ENCODE data around the gene CLTC.
A peak's percentile ranks its signal among the peaks of the same experiment; 100 is the strongest.

CLTC gene

DNA sequence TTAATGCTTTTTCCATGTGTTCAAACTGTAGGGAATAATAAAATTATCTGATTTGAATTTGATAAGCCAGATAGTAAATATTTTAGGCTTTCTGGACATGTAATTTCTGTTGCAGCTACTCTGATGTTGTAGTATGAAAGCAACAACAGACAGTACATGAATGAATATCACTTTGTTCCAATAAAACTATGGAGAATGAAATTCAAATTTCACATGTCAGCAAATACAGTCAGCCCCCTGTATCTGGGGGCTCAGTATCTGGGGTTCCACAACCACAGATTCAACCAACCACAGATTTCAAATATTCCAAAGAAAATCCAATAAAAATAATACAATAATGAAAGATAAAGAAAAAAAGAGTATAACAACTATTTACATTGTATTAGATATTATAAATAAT lies 8.2 kb upstream of the CLTC start:
- no peak overlapping the region for H3K4me3 ChIP-seq (ENCODE audit: low read depth, low read length)
- TF ChIP-seq, protein P1, sequence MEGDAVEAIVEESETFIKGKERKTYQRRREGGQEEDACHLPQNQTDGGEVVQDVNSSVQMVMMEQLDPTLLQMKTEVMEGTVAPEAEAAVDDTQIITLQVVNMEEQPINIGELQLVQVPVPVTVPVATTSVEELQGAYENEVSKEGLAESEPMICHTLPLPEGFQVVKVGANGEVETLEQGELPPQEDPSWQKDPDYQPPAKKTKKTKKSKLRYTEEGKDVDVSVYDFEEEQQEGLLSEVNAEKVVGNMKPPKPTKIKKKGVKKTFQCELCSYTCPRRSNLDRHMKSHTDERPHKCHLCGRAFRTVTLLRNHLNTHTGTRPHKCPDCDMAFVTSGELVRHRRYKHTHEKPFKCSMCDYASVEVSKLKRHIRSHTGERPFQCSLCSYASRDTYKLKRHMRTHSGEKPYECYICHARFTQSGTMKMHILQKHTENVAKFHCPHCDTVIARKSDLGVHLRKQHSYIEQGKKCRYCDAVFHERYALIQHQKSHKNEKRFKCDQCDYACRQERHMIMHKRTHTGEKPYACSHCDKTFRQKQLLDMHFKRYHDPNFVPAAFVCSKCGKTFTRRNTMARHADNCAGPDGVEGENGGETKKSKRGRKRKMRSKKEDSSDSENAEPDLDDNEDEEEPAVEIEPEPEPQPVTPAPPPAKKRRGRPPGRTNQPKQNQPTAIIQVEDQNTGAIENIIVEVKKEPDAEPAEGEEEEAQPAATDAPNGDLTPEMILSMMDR (IDR thresholded peaks at IDR 0.05; ENCODE audit: low read depth, low read length): no peak

DNA sequence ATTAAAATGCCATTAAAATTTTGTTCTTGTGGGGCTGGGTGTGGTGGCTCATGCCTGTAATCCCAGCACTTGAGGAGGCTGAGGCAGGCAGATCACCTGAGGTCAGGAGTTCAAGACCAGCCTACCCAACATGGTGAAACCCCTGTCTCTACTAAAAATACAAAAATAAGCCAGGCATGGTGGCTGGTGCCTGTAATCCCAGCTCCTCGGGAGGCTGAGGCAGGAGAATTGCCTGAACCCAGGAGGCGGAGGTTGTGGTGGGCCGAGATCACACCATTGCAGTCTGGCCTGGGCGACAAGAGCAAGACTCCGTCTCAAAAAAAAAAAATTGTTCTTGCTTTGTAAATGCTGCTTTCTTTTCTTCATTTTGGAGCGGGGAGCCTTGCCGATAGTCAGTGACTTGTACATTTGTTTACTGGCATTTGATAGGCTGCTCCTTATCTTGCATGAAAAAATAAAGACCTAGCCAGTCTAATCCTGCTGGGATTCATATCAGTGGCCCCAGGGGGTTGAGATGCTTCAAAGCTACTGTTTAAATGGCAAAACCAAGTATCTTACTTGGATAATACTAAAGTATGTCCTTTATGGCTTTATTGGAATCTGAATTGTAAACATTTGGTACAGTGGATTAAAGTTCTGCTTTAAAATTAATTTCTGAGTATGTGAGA lies 3.3 kb upstream of the CLTC start:
- TF ChIP-seq, protein P1 (IDR thresholded peaks at IDR 0.05; ENCODE audit: low read depth, low read length): no peak
- H3K4me3 ChIP-seq (ENCODE audit: low read depth, low read length): no peak overlapping the region

DNA sequence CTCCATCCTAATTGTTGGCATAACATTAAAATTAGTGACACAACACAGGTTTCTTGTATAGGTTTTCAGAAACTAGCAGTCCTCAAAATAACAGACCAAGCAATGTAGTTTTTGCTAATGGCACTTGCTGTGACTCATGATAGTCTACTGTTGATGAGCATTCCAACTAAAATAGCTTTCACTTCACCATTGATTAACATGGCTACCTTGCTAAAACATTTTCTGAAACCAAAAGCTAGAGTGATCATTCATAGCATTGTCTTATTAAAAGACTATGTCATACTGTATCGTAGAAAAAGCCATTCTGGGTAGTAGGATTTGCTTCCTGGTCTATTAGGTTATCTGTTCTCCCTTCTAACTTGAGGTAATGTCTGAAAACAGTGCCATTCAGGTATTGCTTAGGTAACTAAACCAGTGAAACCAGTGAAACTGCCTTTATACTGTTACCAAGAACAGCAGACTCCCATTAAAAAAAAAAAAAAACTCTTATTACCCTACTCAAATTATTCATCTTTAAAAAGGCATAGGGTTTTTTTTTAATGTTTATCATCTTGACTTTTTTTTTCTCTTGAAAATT lies 2.5 kb upstream of the CLTC start:
- H3K4me3 ChIP-seq (ENCODE audit: low read depth, low read length): no peak overlapping the region
- TF ChIP-seq, protein P1 (IDR thresholded peaks at IDR 0.05; ENCODE audit: low read depth, low read length): no peak

DNA sequence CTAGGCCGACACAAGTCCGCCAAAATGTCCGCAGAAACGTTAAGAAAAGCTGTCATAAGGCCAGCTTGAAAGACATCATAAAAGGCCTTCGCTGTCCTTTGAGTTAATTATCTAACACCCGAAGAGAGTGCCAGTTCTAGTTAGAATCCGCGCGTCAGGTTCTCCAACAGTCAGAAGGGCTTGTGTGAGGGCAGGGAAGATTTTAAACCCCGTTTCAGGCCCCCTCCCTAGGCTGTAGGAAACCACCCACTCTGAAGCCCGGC lies 729 bp upstream of the CLTC start:
- peak overlapping the region; percentile 96 for H3K4me3 ChIP-seq (ENCODE audit: low read depth, low read length)
- TF ChIP-seq, protein P1 (IDR thresholded peaks at IDR 0.05; ENCODE audit: low read depth, low read length): no peak

DNA sequence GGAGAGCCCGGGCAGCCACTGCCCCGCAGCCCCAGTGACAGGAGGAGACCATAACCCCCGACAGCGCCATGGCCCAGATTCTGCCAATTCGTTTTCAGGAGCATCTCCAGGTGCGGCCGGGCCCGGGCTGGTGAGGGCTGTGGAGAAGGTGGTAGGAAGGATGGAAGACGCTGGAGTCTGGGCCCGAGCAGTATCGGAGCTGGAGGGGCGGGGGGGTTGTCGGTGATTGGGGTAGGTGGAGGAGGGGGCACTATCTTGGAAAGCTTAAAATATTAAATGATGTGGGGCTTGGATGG lies 317 bp downstream of the CLTC start:
- TF ChIP-seq, protein P1 (IDR thresholded peaks at IDR 0.05; ENCODE audit: low read depth, low read length): no peak
- H3K4me3 ChIP-seq (ENCODE audit: low read depth, low read length): peak overlapping the region; percentile 96

DNA sequence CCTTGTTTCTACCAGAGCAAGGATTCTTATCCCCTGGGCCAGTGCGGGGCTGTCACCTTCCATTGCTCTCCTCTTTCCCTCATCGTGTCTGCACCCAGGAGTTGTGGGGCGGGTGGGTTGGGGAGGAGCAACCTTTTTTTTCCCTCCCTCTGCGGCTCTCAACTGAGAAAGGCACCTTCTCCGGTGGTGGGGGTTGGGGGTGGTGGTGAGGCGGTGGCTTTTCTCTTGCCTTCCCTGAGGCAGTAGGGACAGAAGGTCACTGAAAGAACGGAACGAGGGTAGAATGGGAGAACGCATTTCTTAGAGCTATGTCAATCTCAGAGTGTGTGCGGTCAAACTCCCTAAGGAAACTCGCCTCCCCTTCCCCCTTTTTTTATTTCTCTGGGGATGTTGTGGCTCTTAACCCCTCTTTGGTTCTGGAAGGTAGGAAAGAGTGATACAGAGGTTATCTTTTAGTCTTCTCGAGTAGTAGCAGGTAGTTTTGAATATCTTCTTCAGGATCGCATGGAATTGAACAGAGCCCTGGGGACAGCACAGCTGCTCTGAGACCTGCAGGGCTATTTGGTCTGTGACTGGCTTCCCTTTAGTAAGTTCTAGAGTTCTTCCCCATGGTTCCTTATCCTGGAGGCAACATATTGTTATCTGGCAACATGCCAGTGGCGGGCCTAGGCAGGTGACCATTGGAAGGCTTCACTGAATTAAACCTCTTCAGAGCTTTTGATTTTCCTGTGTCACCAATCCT lies 994 bp downstream of the CLTC start:
- TF ChIP-seq, protein P1 (IDR thresholded peaks at IDR 0.05; ENCODE audit: low read depth, low read length): no peak
- H3K4me3 ChIP-seq (ENCODE audit: low read depth, low read length): peak overlapping the region; percentile 96

DNA sequence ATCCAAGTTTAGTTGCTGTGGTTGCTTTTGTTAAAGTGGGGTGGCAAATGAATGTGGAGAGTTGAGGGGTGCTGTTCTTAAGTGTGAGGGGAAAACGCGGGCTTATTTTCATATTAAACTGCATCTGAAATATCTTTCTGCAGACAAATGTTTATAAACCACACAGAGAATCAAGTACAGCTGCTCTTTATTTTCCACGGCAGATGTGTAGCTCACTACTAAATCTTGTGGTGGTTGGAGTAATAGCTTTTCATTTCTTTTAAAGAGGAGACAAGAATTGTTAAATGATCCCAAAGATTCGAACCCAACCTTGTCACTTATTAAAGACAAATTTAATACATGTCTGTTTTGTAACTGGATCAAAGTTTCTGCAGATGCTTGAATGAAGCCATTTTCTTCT lies 2.1 kb downstream of the CLTC start:
- H3K4me3 ChIP-seq (ENCODE audit: low read depth, low read length): peak overlapping the region; percentile 96
- TF ChIP-seq, protein P1 (IDR thresholded peaks at IDR 0.05; ENCODE audit: low read depth, low read length): no peak
